ENCODE measurements around the gene ZNF785. TPM values are rescaled to one million over a fixed set of nuclear protein-coding genes. Genes with fewer than 3 reads are reported as not detected.

The ZNF785 gene
- total and polyA plus RNA-seq, 2 of the 13 experiments (the other 11 are each of a cell fraction or from before 2014, with no cell fraction given), result 0.01 TPM; not detected in 1

GRCh38 chr16:30535777-30536190 is 49.7 kb downstream of the ZNF785 start (continued):
- TF ChIP-seq PCBP1 (IDR thresholded peaks at IDR 0.05; ENCODE audit: borderline replicate concordance, low read depth, low read length) (no peak), NFE2 (CRISPR knock-in tag; IDR thresholded peaks at IDR 0.05) (no peak), ATRX (CRISPR knock-in tag; IDR thresholded peaks at IDR 0.05; ENCODE audit: borderline replicate concordance) (no peak), HMGA1 (CRISPR knock-in tag; conservative IDR thresholded peaks at IDR 0.05) (no peak), ZNF547 (CRISPR knock-in tag; IDR thresholded peaks at IDR 0.05) (no peak), CCAR2 (optimal IDR thresholded peaks at IDR 0.05; ENCODE audit: low read depth, low read length) (no peak), ZNF556 (CRISPR knock-in tag; IDR thresholded peaks at IDR 0.05; ENCODE audit: borderline replicate concordance) (peak; percentile 65), ZNF550 (CRISPR knock-in tag; IDR thresholded peaks at IDR 0.05; ENCODE audit: borderline replicate concordance) (no peak), ZNF792 (CRISPR knock-in tag; IDR thresholded peaks at IDR 0.05) (peak; percentile 87; the same call in 1 of the 2 replicates), FOXJ3 (CRISPR knock-in tag; IDR thresholded peaks at IDR 0.05; ENCODE audit: borderline replicate concordance) (no peak), ATF2 (CRISPR knock-in tag; IDR thresholded peaks at IDR 0.05) (0 out of 2 replicates have a peak, but pooled peaks have one; percentile 54), SP1 (IDR thresholded peaks at IDR 0.05) (no peak), SP1 (CRISPR knock-in tag; IDR thresholded peaks at IDR 0.05) (no peak), ZNF337 (CRISPR knock-in tag; IDR thresholded peaks at IDR 0.05; ENCODE audit: borderline replicate concordance, low read depth) (no peak), ETV6 (CRISPR knock-in tag; conservative IDR thresholded peaks at IDR 0.05) (no peak; the same call in 1 of the 2 replicates), ESRRA (CRISPR knock-in tag; IDR thresholded peaks at IDR 0.05; ENCODE audit: low read depth) (no peak), NFATC3 (CRISPR knock-in tag; IDR thresholded peaks at IDR 0.05) (no peak), ZNF20 (CRISPR knock-in tag; IDR thresholded peaks at IDR 0.05) (0 out of 2 replicates have a peak, but pooled peaks have one; percentile 30), TFE3 (CRISPR knock-in tag; IDR thresholded peaks at IDR 0.05) (no peak; the same call in 1 of the 2 replicates), FOXP1 (IDR thresholded peaks at IDR 0.05) (no peak), FOXP1 (CRISPR knock-in tag; IDR thresholded peaks at IDR 0.05) (no peak), JARID2 (CRISPR knock-in tag; IDR thresholded peaks at IDR 0.05; ENCODE audit: insufficient replicate concordance) (no peak), PBX2 (CRISPR knock-in tag; IDR thresholded peaks at IDR 0.05) (no peak), POLR2AphosphoS5 (IDR thresholded peaks at IDR 0.05; ENCODE audit: low read depth, low read length) (peak; percentile 45; the same call in 1 of the 2 replicates), ARID2 (CRISPR knock-in tag; IDR thresholded peaks at IDR 0.05; ENCODE audit: borderline replicate concordance) (no peak), NR0B2 (CRISPR knock-in tag; IDR thresholded peaks at IDR 0.05) (no peak), CSRNP1 (CRISPR knock-in tag; IDR thresholded peaks at IDR 0.05) (no peak; the same call in 1 of the 2 replicates), KAT8 (CRISPR knock-in tag; IDR thresholded peaks at IDR 0.05) (peak; percentile 44; the same call in 1 of the 2 replicates)
